Measurements from ENCODE around the gene SH2D4B. TPM values are rescaled to one million over a fixed set of nuclear protein-coding genes. Genes with fewer than 3 reads are reported as not detected.
A peak's percentile ranks its signal among the peaks of the same experiment; 100 is the strongest.

Gene SH2D4B
- total and polyA plus RNA-seq, 9 donors: 0.04 to 0.20 (median 0.14) TPM; not detected in 3

DNA sequence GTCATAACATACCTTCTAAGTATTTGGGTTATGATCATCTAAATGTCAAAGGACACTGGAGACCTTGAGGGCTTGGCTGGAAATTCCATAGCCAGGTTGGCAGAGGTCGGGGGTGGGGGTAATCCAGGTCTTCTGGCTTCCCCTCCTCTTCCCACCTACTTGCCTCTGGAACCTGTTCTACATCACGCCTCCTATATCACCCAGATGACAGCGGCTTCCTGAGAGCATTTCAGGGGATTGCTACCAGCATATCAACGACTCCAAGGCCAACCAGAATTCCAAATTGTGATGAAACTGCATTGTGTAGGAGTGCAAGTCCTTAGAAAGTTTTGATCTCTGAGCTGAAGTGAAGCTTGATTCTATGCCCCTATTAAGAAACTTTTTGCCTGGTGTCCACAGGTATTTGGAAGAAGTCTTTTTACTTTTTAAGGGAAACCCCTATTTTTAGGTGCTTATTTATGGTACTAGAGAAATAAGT, 95.7 kb downstream of the SH2D4B start:
- WGBS (ENCODE audit: insufficient coverage): no CpG with 5 or more reads among the region's 4 CpGs
- H3K36me3 ChIP-seq (ENCODE audit: control insufficient read depth, insufficient read depth, low read length): no peaks in the 10 kb centered on the region
- no peaks in the 10 kb centered on the region for H3K4me1 ChIP-seq (ENCODE audit: control insufficient read depth, insufficient read depth, low read length)
- DNase-seq: no peak
- H3K27me3 ChIP-seq (ENCODE audit: control insufficient read depth, insufficient read depth, low read length): no peaks in the 10 kb centered on the region
- H3K9me3 ChIP-seq (replicated peaks; ENCODE audit: control insufficient read depth, low read depth, low read length): no peaks in the 10 kb centered on the region
- H3K4me3 ChIP-seq (ENCODE audit: low read length): no peak overlapping the region
- H3K27ac ChIP-seq (ENCODE audit: low read length): no peak overlapping the region

DNA sequence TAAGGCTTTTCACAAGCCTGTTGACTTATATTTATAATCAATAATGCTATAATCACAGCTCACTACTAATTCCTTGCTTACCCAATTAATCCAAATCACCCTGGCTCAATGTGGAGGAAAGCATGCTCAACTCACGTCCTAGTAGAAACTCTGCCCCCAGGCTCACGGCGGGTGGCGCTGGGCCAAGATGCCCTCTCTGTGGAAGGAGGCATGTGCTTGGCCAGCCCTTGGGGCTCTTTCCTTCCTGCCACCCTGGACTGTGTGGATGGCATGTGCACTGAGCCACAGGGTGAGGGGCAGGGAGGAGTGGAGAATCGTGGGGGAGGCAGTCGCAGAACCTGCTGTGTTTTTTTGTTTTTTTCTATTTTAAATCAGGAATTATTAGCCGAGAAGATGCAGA, 96.2 kb downstream of the SH2D4B start:
- no peaks in the 10 kb centered on the region for H3K4me1 ChIP-seq (ENCODE audit: control insufficient read depth, insufficient read depth, low read length)
- H3K36me3 ChIP-seq (ENCODE audit: control insufficient read depth, insufficient read depth, low read length): no peaks in the 10 kb centered on the region
- H3K27me3 ChIP-seq (ENCODE audit: control insufficient read depth, insufficient read depth, low read length): no peaks in the 10 kb centered on the region
- WGBS (ENCODE audit: insufficient coverage): 94% methylated on average over 3 of the region's 7 CpGs
- DNase-seq: no peak
- H3K9me3 ChIP-seq (replicated peaks; ENCODE audit: control insufficient read depth, low read depth, low read length): no peaks in the 10 kb centered on the region
- H3K4me3 ChIP-seq (ENCODE audit: low read length): no peak overlapping the region
- no peak overlapping the region for H3K27ac ChIP-seq (ENCODE audit: low read length)

DNA sequence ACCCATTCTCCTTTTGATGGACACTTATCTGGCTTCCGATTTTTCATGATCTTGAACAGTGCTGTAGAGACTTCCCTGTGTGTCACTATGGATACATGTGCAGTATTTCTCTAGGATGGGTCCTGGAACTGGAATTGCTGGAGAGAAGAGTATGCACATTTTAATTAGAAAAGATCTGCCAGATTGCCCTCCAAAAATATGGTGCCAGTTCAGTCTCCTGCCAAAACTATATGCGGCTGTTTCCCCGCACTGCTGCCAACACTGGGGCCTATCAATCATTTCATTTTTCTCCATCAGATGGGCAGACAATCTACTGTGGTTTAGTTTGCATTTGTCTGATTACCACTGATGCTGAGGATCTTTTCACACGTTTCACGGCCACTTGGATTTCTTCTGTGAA, 105.0 kb downstream of the SH2D4B start:
- WGBS (ENCODE audit: insufficient coverage): no CpG with 5 or more reads among the region's 5 CpGs
- Histone ChIP-seq H3K27me3 (ENCODE audit: control insufficient read depth, insufficient read depth, low read length) (no peaks in the 10 kb centered on the region), H3K27ac (ENCODE audit: low read length) (no peak overlapping the region), H3K4me3 (ENCODE audit: low read length) (no peak overlapping the region), H3K4me1 (ENCODE audit: control insufficient read depth, insufficient read depth, low read length) (no peaks in the 10 kb centered on the region), H3K9me3 (replicated peaks; ENCODE audit: control insufficient read depth, low read depth, low read length) (no peaks in the 10 kb centered on the region), H3K36me3 (ENCODE audit: control insufficient read depth, insufficient read depth, low read length) (no peaks in the 10 kb centered on the region)
- DNase-seq: no peak

DNA sequence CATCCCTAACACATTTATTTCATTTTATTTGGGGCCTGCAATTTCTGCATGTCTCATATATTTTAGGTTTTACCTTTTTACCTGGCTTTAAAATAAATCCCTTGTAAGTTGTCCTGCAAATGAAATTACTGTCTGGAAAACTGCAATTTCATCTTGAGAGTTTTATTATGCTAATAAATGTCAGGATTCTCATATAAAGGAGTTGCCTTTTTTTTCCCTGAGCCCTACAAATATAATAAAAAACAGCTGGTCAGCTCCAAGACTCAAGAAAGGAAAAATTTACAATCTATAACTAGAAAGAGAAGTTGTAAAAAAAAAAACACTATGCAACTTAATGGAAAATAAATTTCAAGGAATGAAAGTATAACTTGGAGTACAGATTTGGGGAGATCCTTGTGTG, 108.7 kb downstream of the SH2D4B start:
- no peak overlapping the region for H3K27ac ChIP-seq (ENCODE audit: low read length)
- no peaks in the 10 kb centered on the region for H3K4me1 ChIP-seq (ENCODE audit: control insufficient read depth, insufficient read depth, low read length)
- no peaks in the 10 kb centered on the region for H3K36me3 ChIP-seq (ENCODE audit: control insufficient read depth, insufficient read depth, low read length)
- H3K27me3 ChIP-seq (ENCODE audit: control insufficient read depth, insufficient read depth, low read length): no peaks in the 10 kb centered on the region
- no peak overlapping the region for H3K4me3 ChIP-seq (ENCODE audit: low read length)
- H3K9me3 ChIP-seq (replicated peaks; ENCODE audit: control insufficient read depth, low read depth, low read length): no peaks in the 10 kb centered on the region
- peak; percentile 55 for DNase-seq

- WGBS (ENCODE audit: insufficient coverage): 88% methylated on average over 3 of the region's 7 CpGs
- Histone ChIP-seq H3K9me3 (replicated peaks; ENCODE audit: control insufficient read depth, low read depth, low read length) (no peaks in the 10 kb centered on the region), H3K27me3 (ENCODE audit: control insufficient read depth, insufficient read depth, low read length) (no peaks in the 10 kb centered on the region), H3K27ac (ENCODE audit: low read length) (no peak overlapping the region), H3K4me1 (ENCODE audit: control insufficient read depth, insufficient read depth, low read length) (no peaks in the 10 kb centered on the region), H3K36me3 (ENCODE audit: control insufficient read depth, insufficient read depth, low read length) (no peaks in the 10 kb centered on the region), H3K4me3 (ENCODE audit: low read length) (no peak overlapping the region)
- DNase-seq: no peak
These were observed 109.6 kb downstream of the SH2D4B start for GRCh38 chr10:80647173-80647833.

- Histone ChIP-seq H3K4me3 (ENCODE audit: low read length) (no peak overlapping the region), H3K27me3 (ENCODE audit: control insufficient read depth, insufficient read depth, low read length) (no peaks in the 10 kb centered on the region), H3K36me3 (ENCODE audit: control insufficient read depth, insufficient read depth, low read length) (no peaks in the 10 kb centered on the region), H3K9me3 (replicated peaks; ENCODE audit: control insufficient read depth, low read depth, low read length) (no peaks in the 10 kb centered on the region), H3K27ac (ENCODE audit: low read length) (no peak overlapping the region), H3K4me1 (ENCODE audit: control insufficient read depth, insufficient read depth, low read length) (no peaks in the 10 kb centered on the region)
- 67% methylated on average over 1 of the region's 5 CpGs for WGBS (ENCODE audit: insufficient coverage)
- DNase-seq: no peak
These were observed 110.4 kb downstream of the SH2D4B start for GRCh38 chr10:80648106-80648505.

- WGBS (ENCODE audit: insufficient coverage): 100% methylated on average over 1 of the region's 6 CpGs
- peak; percentile 34 for DNase-seq
- no peaks in the 10 kb centered on the region for H3K36me3 ChIP-seq (ENCODE audit: control insufficient read depth, insufficient read depth, low read length)
These were observed 111.5 kb downstream of the SH2D4B start for GRCh38 chr10:80649183-80649582.

GRCh38 chr10:80655898-80656297, 118.2 kb downstream of the SH2D4B start:
- Histone ChIP-seq H3K36me3 (ENCODE audit: control insufficient read depth, insufficient read depth, low read length) (no peaks in the 10 kb centered on the region), H3K4me1 (ENCODE audit: control insufficient read depth, insufficient read depth, low read length) (no peaks in the 10 kb centered on the region), H3K27ac (ENCODE audit: low read length) (no peak overlapping the region), H3K27me3 (ENCODE audit: control insufficient read depth, insufficient read depth, low read length) (no peaks in the 10 kb centered on the region), H3K4me3 (ENCODE audit: low read length) (no peak overlapping the region), H3K9me3 (replicated peaks; ENCODE audit: control insufficient read depth, low read depth, low read length) (peaks cover 5% of the 10 kb centered on the region)
- no peak for DNase-seq
- WGBS (ENCODE audit: insufficient coverage): 100% methylated on average over 1 of the region's 1 CpG

More at GRCh38 chr10:80649183-80649582, 111.5 kb downstream of the SH2D4B start:
- Histone ChIP-seq H3K4me1 (ENCODE audit: control insufficient read depth, insufficient read depth, low read length) (no peaks in the 10 kb centered on the region), H3K4me3 (ENCODE audit: low read length) (no peak overlapping the region), H3K9me3 (replicated peaks; ENCODE audit: control insufficient read depth, low read depth, low read length) (peaks cover 5% of the 10 kb centered on the region), H3K27ac (ENCODE audit: low read length) (no peak overlapping the region), H3K27me3 (ENCODE audit: control insufficient read depth, insufficient read depth, low read length) (no peaks in the 10 kb centered on the region)

- Histone ChIP-seq H3K36me3 (ENCODE audit: control insufficient read depth, insufficient read depth, low read length) (no peaks in the 10 kb centered on the region), H3K4me3 (ENCODE audit: low read length) (no peak overlapping the region), H3K4me1 (ENCODE audit: control insufficient read depth, insufficient read depth, low read length) (peaks cover 3% of the 10 kb centered on the region), H3K27me3 (ENCODE audit: control insufficient read depth, insufficient read depth, low read length) (no peaks in the 10 kb centered on the region), H3K9me3 (replicated peaks; ENCODE audit: control insufficient read depth, low read depth, low read length) (peaks cover 5% of the 10 kb centered on the region), H3K27ac (ENCODE audit: low read length) (no peak overlapping the region)
- 90% methylated on average over 5 of the region's 6 CpGs for WGBS (ENCODE audit: insufficient coverage)
- no peak for DNase-seq
These were observed 120.4 kb downstream of the SH2D4B start for GRCh38 chr10:80658068-80658467.

- Histone ChIP-seq H3K27ac (ENCODE audit: low read length) (no peak overlapping the region), H3K4me1 (ENCODE audit: control insufficient read depth, insufficient read depth, low read length) (peaks cover 3% of the 10 kb centered on the region), H3K27me3 (ENCODE audit: control insufficient read depth, insufficient read depth, low read length) (no peaks in the 10 kb centered on the region), H3K36me3 (ENCODE audit: control insufficient read depth, insufficient read depth, low read length) (no peaks in the 10 kb centered on the region), H3K4me3 (ENCODE audit: low read length) (no peak overlapping the region), H3K9me3 (replicated peaks; ENCODE audit: control insufficient read depth, low read depth, low read length) (no peaks in the 10 kb centered on the region)
- 56% methylated on average over 4 of the region's 9 CpGs for WGBS (ENCODE audit: insufficient coverage)
- no peak for DNase-seq
These were observed 121.6 kb downstream of the SH2D4B start for GRCh38 chr10:80659289-80659688.

DNA sequence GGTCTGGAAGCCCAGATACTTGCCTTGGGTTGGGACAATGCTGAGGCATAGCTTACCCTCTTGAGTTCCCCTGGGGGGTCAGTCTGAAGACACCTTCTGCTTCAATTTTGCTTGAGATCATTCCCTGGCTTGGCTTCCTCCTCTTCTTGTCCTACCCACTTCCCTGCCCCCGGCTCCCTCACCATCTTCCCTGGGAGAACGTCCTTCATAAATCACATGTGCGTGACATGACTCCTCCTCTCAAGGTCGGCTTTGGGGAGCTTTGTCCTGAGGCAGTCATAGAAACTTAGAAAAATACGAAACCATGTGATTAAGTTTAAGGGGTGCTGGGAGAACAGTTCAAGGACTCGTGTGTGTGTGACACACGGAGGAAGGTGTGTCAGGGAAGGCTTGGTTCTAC, 122.6 kb downstream of the SH2D4B start:
- WGBS (ENCODE audit: insufficient coverage): 73% methylated on average over 4 of the region's 7 CpGs
- no peak overlapping the region for H3K27ac ChIP-seq (ENCODE audit: low read length)
- peaks cover 3% of the 10 kb centered on the region for H3K4me1 ChIP-seq (ENCODE audit: control insufficient read depth, insufficient read depth, low read length)
- no peaks in the 10 kb centered on the region for H3K27me3 ChIP-seq (ENCODE audit: control insufficient read depth, insufficient read depth, low read length)
- H3K36me3 ChIP-seq (ENCODE audit: control insufficient read depth, insufficient read depth, low read length): no peaks in the 10 kb centered on the region
- no peak overlapping the region for H3K4me3 ChIP-seq (ENCODE audit: low read length)
- no peak for DNase-seq
- no peaks in the 10 kb centered on the region for H3K9me3 ChIP-seq (replicated peaks; ENCODE audit: control insufficient read depth, low read depth, low read length)
